Gastroesophageal sphincter (tissue), 3 donors: ENCODE measurements around the gene ZNF227.

Experiments used
- CTCF ChIP-seq, 4 experiments: fragments of 200-600 bp in 2 of 4; fragments of 450-650 bp in 2 of 4; sonication (generic) in 1 of 4; IDR thresholded peaks; one replicate each; pipeline ENCODE4 v1.5.1; 2017 to 2019; ENCODE audit warnings: antibody characterized with exemption in 4 of 4, mild to moderate bottlenecking in 2 of 4, moderate library complexity in 2 of 4
- EP300 ChIP-seq: sonication (generic); formaldehyde crosslinking; IDR thresholded peaks from one replicate; pipeline ENCODE4 v1.6.1; 2017; ENCODE audit warnings: antibody characterized with exemption, mild to moderate bottlenecking
- POLR2A ChIP-seq, 2 donors: fragments of 450-650 bp; IDR thresholded peaks; one replicate each; pipeline ENCODE4 v1.6.1; 2017; ENCODE audit warnings: antibody characterized with exemption in 2 of 2, mild to moderate bottlenecking in 2 of 2, moderate library complexity in 1 of 2
- POLR2AphosphoS5 ChIP-seq: sonication (generic); formaldehyde crosslinking; IDR thresholded peaks from one replicate; pipeline ENCODE4 v1.6.1; 2017; ENCODE audit warnings: antibody characterized with exemption

- no peak for TF ChIP-seq POLR2A (IDR thresholded peaks at IDR 0.05)
- TF ChIP-seq EP300, result no peak
- no peak for TF ChIP-seq CTCF (IDR thresholded peaks at IDR 0.05)
- TF ChIP-seq POLR2AphosphoS5, result no peak
Observed at GRCh38 chr19:44228318-44228717, 16.0 kb downstream of the ZNF227 start.
